Right renal cortex interstitium (tissue), 3 donors: ENCODE results near the gene PTPRJ. TPM values are rescaled to one million over a fixed set of nuclear protein-coding genes. Genes with fewer than 3 reads are reported as not detected.

Source experiments
- DNase-seq, 3 donors: peaks; one replicate each; pipeline ENCODE4 v3.0.0-alpha.2; 2013; ENCODE audit warnings: low read depth in 3 of 3, low spot score in 2 of 3
- polyA plus RNA-seq, 3 donors: library from polyadenylated mRNA; unstranded; fragments of 120-200 nt; gene quantifications; one replicate each; pipeline ENCODE4 v1.2.1, GENCODE V29; 2013; ENCODE audit not compliant: insufficient read length in 3 of 3

Gene PTPRJ
- polyA plus RNA-seq, 3 donors = 23.5 to 25.6 (median 25.1) TPM

- DNase-seq = no peak
These were observed 12.5 kb upstream of the PTPRJ start for GRCh38 chr11:47967577-47968525.

GRCh38 chr11:47969401-47969800 lies 11.0 kb upstream of the PTPRJ start:
- DNase-seq = no peak

GRCh38 chr11:47971501-47971900 lies 8.9 kb upstream of the PTPRJ start:
- DNase-seq = peak in 1 of 3 donors; percentile 50

- DNase-seq = no peak
These were observed 7.2 kb upstream of the PTPRJ start for GRCh38 chr11:47973173-47973572.

GRCh38 chr11:47976931-47977330 lies 3.4 kb upstream of the PTPRJ start:
- DNase-seq = no peak

GRCh38 chr11:47977623-47978022 lies 2.7 kb upstream of the PTPRJ start:
- no peak for DNase-seq

GRCh38 chr11:47979378-47980087 lies 826 bp upstream of the PTPRJ start:
- no peak for DNase-seq

GRCh38 chr11:47980907-47981621 lies 705 bp downstream of the PTPRJ start:
- DNase-seq = no peak

GRCh38 chr11:47981667-47982404 lies 1.5 kb downstream of the PTPRJ start:
- DNase-seq = no peak

GRCh38 chr11:47982616-47983015 lies 2.3 kb downstream of the PTPRJ start:
- no peak for DNase-seq

GRCh38 chr11:47983464-47984397 lies 3.4 kb downstream of the PTPRJ start:
- DNase-seq = no peak

- no peak for DNase-seq
These were observed 5.9 kb downstream of the PTPRJ start for GRCh38 chr11:47986219-47986618.

- DNase-seq = no peak
These were observed 6.4 kb downstream of the PTPRJ start for GRCh38 chr11:47986742-47987141.

- no peak for DNase-seq
These were observed 7.0 kb downstream of the PTPRJ start for GRCh38 chr11:47987310-47987709.

GRCh38 chr11:47987781-47988180 lies 7.4 kb downstream of the PTPRJ start:
- no peak for DNase-seq

- DNase-seq = no peak
These were observed 9.4 kb downstream of the PTPRJ start for GRCh38 chr11:47989779-47990178.

- DNase-seq = no peak
These were observed 11.0 kb downstream of the PTPRJ start for GRCh38 chr11:47991266-47991830.

- DNase-seq = no peak
These were observed 11.5 kb downstream of the PTPRJ start for GRCh38 chr11:47991894-47992293.
